HL-60 (cell line): ENCODE data around the gene CEP72.

Source experiments
- POLR2AphosphoS5 ChIP-seq: IDR thresholded peaks from 2 replicates; pipeline ENCODE4 v1.6.1; 2012; ENCODE audit warnings: low read depth
- TF ChIP-seq, protein P1 (sequence below): IDR thresholded peaks from 2 replicates; pipeline ENCODE4 v1.6.1; 2012; ENCODE audit warnings: low read depth; ENCODE audit not compliant: insufficient replicate concordance
- TF ChIP-seq, protein P2 (sequence below): IDR thresholded peaks from one replicate; pipeline ENCODE4 v1.5.1; 2011; ENCODE audit warnings: low read length, control low read depth, inconsistent platforms; ENCODE audit not compliant: insufficient read depth

DNA sequence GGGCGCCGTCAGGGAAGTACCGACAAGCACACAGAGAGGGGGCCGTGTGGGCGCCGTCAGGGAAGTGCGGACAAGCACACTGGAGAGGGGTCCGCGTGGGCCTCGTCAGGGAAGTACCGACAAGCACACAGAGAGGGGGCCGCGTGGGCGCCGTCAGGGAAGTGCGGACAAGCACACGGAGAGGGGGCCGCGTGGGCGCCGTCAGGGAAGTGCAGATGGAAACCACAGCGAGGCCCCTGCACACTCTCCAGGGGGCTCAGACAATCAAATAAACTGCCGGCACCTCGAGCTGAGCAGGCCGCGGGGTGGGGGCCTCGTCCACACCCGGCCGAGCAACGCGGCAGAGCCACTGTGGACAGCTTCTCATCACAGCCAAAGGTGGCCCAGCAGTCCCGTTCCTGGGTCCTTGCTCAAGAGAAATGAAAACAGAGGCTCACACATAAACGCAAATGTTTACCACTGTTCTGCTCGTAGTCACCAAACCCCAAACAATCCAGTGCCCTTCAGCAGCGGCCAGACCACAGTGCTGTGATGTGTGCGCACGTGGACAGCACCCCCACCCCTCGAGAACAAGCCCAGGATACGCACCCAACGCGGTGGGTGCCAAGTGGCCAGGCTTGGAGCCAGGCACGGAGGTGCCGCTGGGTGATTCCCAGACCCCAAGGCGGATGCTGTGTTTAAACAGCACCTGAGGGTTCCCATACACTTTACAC is 56.3 kb downstream of the CEP72 start:
- TF ChIP-seq, protein P1, sequence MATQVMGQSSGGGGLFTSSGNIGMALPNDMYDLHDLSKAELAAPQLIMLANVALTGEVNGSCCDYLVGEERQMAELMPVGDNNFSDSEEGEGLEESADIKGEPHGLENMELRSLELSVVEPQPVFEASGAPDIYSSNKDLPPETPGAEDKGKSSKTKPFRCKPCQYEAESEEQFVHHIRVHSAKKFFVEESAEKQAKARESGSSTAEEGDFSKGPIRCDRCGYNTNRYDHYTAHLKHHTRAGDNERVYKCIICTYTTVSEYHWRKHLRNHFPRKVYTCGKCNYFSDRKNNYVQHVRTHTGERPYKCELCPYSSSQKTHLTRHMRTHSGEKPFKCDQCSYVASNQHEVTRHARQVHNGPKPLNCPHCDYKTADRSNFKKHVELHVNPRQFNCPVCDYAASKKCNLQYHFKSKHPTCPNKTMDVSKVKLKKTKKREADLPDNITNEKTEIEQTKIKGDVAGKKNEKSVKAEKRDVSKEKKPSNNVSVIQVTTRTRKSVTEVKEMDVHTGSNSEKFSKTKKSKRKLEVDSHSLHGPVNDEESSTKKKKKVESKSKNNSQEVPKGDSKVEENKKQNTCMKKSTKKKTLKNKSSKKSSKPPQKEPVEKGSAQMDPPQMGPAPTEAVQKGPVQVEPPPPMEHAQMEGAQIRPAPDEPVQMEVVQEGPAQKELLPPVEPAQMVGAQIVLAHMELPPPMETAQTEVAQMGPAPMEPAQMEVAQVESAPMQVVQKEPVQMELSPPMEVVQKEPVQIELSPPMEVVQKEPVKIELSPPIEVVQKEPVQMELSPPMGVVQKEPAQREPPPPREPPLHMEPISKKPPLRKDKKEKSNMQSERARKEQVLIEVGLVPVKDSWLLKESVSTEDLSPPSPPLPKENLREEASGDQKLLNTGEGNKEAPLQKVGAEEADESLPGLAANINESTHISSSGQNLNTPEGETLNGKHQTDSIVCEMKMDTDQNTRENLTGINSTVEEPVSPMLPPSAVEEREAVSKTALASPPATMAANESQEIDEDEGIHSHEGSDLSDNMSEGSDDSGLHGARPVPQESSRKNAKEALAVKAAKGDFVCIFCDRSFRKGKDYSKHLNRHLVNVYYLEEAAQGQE = no peak
- TF ChIP-seq, protein P2, sequence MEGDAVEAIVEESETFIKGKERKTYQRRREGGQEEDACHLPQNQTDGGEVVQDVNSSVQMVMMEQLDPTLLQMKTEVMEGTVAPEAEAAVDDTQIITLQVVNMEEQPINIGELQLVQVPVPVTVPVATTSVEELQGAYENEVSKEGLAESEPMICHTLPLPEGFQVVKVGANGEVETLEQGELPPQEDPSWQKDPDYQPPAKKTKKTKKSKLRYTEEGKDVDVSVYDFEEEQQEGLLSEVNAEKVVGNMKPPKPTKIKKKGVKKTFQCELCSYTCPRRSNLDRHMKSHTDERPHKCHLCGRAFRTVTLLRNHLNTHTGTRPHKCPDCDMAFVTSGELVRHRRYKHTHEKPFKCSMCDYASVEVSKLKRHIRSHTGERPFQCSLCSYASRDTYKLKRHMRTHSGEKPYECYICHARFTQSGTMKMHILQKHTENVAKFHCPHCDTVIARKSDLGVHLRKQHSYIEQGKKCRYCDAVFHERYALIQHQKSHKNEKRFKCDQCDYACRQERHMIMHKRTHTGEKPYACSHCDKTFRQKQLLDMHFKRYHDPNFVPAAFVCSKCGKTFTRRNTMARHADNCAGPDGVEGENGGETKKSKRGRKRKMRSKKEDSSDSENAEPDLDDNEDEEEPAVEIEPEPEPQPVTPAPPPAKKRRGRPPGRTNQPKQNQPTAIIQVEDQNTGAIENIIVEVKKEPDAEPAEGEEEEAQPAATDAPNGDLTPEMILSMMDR = no peak
- no peak for TF ChIP-seq POLR2AphosphoS5
